HCT116 (cell line): ENCODE measurements around the gene CTCF.

Experiments used
- ZNF274 ChIP-seq: fragments of 200-500 bp; sonication (Bioruptor generic); IDR thresholded peaks from 2 replicates; pipeline ENCODE4 v1.6.1; 2014; ENCODE audit warnings: mild to moderate bottlenecking, low read depth, low read length, inconsistent platforms
- TF ChIP-seq, protein P1 (sequence below): IDR thresholded peaks from 2 replicates; pipeline ENCODE4 v1.6.1; 2012

DNA sequence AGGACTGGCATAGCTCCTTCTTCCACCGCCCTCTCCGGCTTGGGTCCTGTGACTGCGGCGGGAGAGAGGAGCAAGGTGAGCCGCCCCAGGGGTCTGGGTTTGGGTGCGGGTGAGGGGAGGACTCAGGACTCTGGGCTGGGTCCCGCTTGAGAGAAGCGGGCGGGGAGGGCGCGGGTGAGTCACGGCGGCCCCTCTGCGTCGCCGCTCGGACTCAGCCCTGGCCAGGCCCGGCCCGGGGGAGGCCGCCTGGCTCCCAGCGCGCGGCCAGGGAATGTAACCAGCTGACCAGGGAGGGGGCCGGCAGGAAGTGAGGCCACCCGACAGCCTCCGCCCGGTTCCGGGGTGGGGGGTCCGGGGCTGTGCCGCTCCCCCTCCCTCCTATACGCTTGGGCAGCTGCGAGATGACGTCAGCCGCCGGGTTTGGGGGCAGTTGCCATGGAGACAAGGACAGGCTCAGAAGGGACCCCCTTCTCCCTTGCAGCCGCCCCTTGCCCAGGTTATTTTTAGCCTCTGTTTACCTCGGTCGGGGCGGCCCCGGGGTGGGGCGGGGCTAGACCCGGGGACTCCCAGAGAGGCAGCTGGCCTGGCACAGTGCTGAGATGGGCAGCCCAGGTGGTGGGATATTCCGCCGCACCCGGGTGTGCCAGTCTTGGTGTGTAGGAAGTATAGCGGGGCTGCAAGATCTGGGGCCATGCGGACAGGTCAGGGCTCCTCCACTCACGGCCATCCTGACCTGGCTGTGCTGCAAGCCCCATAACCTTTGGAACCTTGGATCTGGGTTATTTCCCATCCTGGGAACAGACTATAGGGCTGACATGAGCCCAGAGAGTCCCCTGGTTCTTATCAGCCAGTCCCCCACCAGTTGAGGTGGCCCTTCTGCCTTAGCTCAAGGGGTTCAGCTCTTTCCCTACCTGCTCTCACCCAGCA lies 32.0 kb upstream of the CTCF start:
- TF ChIP-seq, protein P1, sequence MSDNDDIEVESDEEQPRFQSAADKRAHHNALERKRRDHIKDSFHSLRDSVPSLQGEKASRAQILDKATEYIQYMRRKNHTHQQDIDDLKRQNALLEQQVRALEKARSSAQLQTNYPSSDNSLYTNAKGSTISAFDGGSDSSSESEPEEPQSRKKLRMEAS: no peak
- TF ChIP-seq ZNF274: no peak
